Measurements from ENCODE around the gene ZCCHC2.

GRCh38 chr18:62480927-62481326 lies 41.9 kb upstream of the ZCCHC2 start:
- no peak for TF ChIP-seq CTCF (IDR thresholded peaks at IDR 0.05; ENCODE audit: insufficient read depth, low read length, poor library complexity, severe bottlenecking)
- TF ChIP-seq EZH2phosphoT487 (conservative IDR thresholded peaks at IDR 0.05; ENCODE audit: low read length): no peak

Data from SU-DHL-6 (cell line).